Activated CD8-positive, alpha-beta T cell treated with anti-CD3 and anti-CD28 coated beads, Interleukin-2, amount 10 ng/mL, durations not matched to agents 7 days and 5 days (primary cell): ENCODE results near the gene CCSAP. TPM values are rescaled to one million over a fixed set of nuclear protein-coding genes. Genes with fewer than 3 reads are reported as not detected.
"Not testable (repeated sequence)": the region's sequence is repeated elsewhere in the genome, so short reads cannot be mapped to it uniquely, and the experiment has no call there.

ENCODE experiments used
- ATAC-seq: fragments of 150-1000 bp; cut with Tn5 transposase; one replicate; pipeline ENCODE4 v1.10.0; 2021; ENCODE audit warnings: moderate library complexity
- CTCF ChIA-PET: fragments of 350-600 bp; sonication (Branson Sonifier 250); formaldehyde crosslinking; loops from one replicate; lab custom pipeline; 2021; ENCODE audit warnings: antibody characterized with exemption; lab: Charles Lee
- POLR2A ChIA-PET: fragments of 350-600 bp; sonication (Branson Sonifier 250); formaldehyde crosslinking; loops from one replicate; lab custom pipeline; 2021; ENCODE audit warnings: antibody characterized with exemption; lab: Charles Lee
- DNase-seq: peaks from one replicate; pipeline ENCODE4 v3.0.0-alpha.2; 2020
- H3K27ac Mint-ChIP-seq: one replicate; pipeline ENCODE4 v1.8.0; 2021; ENCODE audit warnings: mild to moderate bottlenecking, mixed read lengths
- H3K27me3 Mint-ChIP-seq: one replicate; pipeline ENCODE4 v1.8.0; 2021; ENCODE audit warnings: low read depth, mixed read lengths
- H3K36me3 Mint-ChIP-seq: one replicate; pipeline ENCODE4 v1.8.0; 2021; ENCODE audit warnings: low read depth, mixed read lengths
- H3K4me1 Mint-ChIP-seq: one replicate; pipeline ENCODE4 v1.8.0; 2021; ENCODE audit warnings: low read depth, mixed read lengths
- H3K4me3 Mint-ChIP-seq: one replicate; pipeline ENCODE4 v1.8.0; 2021; ENCODE audit warnings: mild to moderate bottlenecking, mixed read lengths
- H3K9me3 Mint-ChIP-seq: one replicate; pipeline ENCODE4 v1.8.0; 2022; ENCODE audit warnings: mixed read lengths; ENCODE audit not compliant: insufficient read depth
- total RNA-seq, 2 experiments: library from RNA; stranded (reverse); gene quantifications; one replicate each; pipeline ENCODE4 v1.2.3, GENCODE V29; 2021

CCSAP gene
- total RNA-seq, 2 experiments from 2014 or later: 11.7 to 11.9 TPM

GRCh38 chr1:229378035-229378434 lies 35.2 kb upstream of the CCSAP start:
- ATAC-seq, H3K36me3 Mint-ChIP-seq, CTCF ChIA-PET, DNase-seq, H3K4me1 Mint-ChIP-seq, H3K9me3 Mint-ChIP-seq, H3K27ac Mint-ChIP-seq, POLR2A ChIA-PET, H3K4me3 Mint-ChIP-seq: not testable (repeated sequence)
- peaks cover 16% of the 10 kb centered on the region for H3K27me3 Mint-ChIP-seq

GRCh38 chr1:229377429-229377828 lies 34.6 kb upstream of the CCSAP start:
- H3K4me3 Mint-ChIP-seq: no peak overlapping the region
- CTCF ChIA-PET: no interaction called here
- no peak for DNase-seq
- H3K9me3 Mint-ChIP-seq: no peaks in the 10 kb centered on the region
- POLR2A ChIA-PET: no interaction called here
- H3K36me3 Mint-ChIP-seq: no peaks in the 10 kb centered on the region
- no peak overlapping the region for H3K27ac Mint-ChIP-seq
- H3K4me1 Mint-ChIP-seq: no peaks in the 10 kb centered on the region
- H3K27me3 Mint-ChIP-seq: peaks cover 19% of the 10 kb centered on the region
- no peak for ATAC-seq

DNA sequence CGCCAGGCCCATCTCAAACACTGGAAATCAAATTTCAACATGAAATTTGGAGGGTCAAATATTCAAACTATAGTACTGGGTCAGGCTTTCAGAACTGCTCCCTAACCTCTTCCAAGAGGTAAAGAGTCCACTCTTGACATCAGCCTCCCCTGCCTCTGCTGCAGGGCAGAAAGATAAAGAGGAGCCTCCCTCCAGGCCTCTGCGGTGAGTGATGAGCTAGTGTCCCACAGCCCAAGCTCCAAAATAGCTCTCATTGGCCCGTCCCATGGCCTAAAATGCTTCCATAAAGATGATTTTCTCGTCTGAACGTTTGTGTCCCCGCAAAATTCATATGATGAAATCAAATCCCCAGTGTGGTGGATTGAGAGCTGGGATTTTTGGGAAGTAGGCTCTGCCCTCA lies 33.7 kb upstream of the CCSAP start:
- H3K27ac Mint-ChIP-seq: no peak overlapping the region
- peaks cover 21% of the 10 kb centered on the region for H3K27me3 Mint-ChIP-seq
- no peaks in the 10 kb centered on the region for H3K9me3 Mint-ChIP-seq
- ChIA-PET CTCF (no interaction called here), POLR2A (no interaction called here)
- no peaks in the 10 kb centered on the region for H3K4me1 Mint-ChIP-seq
- no peak overlapping the region for H3K4me3 Mint-ChIP-seq
- H3K36me3 Mint-ChIP-seq: no peaks in the 10 kb centered on the region
- DNase-seq (no peak), ATAC-seq (no peak)

- CTCF ChIA-PET: no interaction called here
- POLR2A ChIA-PET: no interaction called here
Measured at GRCh38 chr1:229374485-229374884, 31.6 kb upstream of the CCSAP start.

DNA sequence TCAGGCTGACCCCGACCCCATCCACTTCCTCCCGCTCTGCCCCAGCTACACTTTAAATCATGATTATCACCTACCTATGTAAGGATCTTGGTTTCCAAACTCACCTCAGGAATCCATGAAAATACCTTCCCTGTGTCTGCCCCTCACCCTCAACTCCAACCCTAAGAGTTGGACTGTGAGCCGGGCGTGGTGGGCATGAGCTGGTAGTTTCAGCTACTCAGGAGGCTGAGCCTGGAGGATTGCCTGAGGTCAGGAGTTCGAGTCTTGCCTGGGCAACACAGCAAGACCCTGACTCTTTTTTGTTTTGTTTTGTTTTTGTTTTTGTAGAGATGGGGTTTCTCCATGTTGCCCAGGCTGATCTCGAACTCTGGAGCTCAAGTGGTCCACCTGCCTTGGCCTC lies 30.5 kb upstream of the CCSAP start:
- ATAC-seq (no peak), DNase-seq (no peak)
- Mint-ChIP-seq H3K4me1 (no peaks in the 10 kb centered on the region), H3K9me3 (no peaks in the 10 kb centered on the region), H3K27ac (no peak overlapping the region), H3K36me3 (no peaks in the 10 kb centered on the region), H3K27me3 (peaks cover 23% of the 10 kb centered on the region), H3K4me3 (no peak overlapping the region)
- ChIA-PET POLR2A (no interaction called here), CTCF (interaction anchor here (0.9 kb wide), 1 partner anchor 142 kb away, joined by 3 read pairs; no protein-coding TSS in a partner anchor)

More at GRCh38 chr1:229374485-229374884, 31.6 kb upstream of the CCSAP start:
- peaks cover 26% of the 10 kb centered on the region for H3K27me3 Mint-ChIP-seq
- H3K36me3 Mint-ChIP-seq: no peaks in the 10 kb centered on the region
- no peak overlapping the region for H3K27ac Mint-ChIP-seq
- DNase-seq (no peak), ATAC-seq (no peak)
- H3K4me1 Mint-ChIP-seq: no peaks in the 10 kb centered on the region
- no peak overlapping the region for H3K4me3 Mint-ChIP-seq
- no peaks in the 10 kb centered on the region for H3K9me3 Mint-ChIP-seq

DNA sequence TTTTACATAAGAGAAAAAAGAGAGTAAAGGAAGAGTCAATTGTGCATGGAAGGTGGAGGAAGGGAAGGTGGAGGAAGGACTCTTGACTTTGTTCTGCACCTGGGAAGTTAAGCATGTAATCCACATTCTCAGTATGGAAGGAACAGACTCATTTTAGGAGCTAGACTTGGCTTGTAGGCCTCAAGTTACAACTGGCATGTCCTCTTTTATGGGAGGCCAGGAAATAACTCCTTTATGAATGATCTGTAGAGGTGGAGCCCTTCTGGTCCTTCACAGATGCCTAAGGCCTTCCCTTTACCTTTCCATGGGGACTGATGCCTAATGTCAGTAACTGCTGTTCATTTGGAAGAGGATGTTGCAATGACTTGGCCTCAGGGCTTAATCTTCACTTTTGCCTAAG lies 29.4 kb upstream of the CCSAP start:
- no peak for DNase-seq
- Mint-ChIP-seq H3K4me1 (no peaks in the 10 kb centered on the region), H3K27me3 (peaks cover 26% of the 10 kb centered on the region), H3K36me3 (no peaks in the 10 kb centered on the region), H3K27ac (no peak overlapping the region), H3K4me3 (no peak overlapping the region), H3K9me3 (no peaks in the 10 kb centered on the region)
- POLR2A ChIA-PET: no interaction called here
- no peak for ATAC-seq
- CTCF ChIA-PET: no interaction called here

DNA sequence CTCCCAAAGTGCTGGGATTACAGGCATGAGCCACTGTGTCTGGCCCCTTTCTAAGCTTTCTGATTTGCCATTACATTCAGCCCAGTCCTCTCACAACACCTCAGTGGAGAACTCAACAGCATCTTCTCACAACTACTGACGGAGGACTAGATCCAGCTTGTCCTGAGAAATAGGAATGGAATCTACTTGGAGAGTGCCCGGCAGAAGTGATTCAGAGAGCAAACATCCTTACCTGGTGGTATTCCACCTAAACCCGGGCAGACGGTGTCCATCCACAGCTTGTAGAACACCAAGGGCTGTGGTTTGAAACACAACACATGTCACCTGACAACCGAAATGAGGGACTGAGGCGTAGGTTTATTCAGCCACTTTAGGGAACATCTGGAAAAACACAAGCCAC lies 28.8 kb upstream of the CCSAP start:
- Mint-ChIP-seq H3K27ac (no peak overlapping the region), H3K27me3 (peaks cover 26% of the 10 kb centered on the region), H3K36me3 (no peaks in the 10 kb centered on the region), H3K4me3 (no peak overlapping the region), H3K4me1 (no peaks in the 10 kb centered on the region), H3K9me3 (no peaks in the 10 kb centered on the region)
- ATAC-seq: no peak
- no peak for DNase-seq
- POLR2A ChIA-PET: interaction anchor here (0.9 kb wide), 1 partner anchor 28 kb away, joined by 4 read pairs; the partner anchor contains the start of gene CCSAP
- CTCF ChIA-PET: interaction anchor here (1.2 kb wide), 1 partner anchor 15 kb away, joined by 3 read pairs; no protein-coding TSS in a partner anchor

DNA sequence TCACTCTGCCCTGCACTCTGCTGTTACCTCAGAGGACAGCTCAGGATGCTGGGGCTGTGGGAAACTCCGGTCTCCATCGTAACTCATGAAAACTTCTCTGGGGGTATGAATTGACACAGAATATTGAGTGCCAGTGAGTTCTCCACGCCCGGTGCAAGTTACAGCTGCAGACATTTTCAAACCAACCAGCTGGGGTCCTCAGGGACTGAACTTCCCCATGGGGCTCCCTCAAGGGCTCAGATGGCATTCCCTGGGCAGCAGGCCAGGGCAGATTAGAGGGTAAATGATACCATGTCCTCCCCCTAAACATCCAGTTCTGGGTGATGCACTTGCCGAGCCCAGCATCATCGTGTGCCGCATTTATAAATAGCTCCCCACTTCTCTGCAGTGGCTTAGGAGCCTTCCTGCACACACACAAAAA lies 27.8 kb upstream of the CCSAP start:
- H3K36me3 Mint-ChIP-seq: no peaks in the 10 kb centered on the region
- CTCF ChIA-PET: interaction anchor here (1.2 kb wide), 1 partner anchor 16 kb away, joined by 3 read pairs; no protein-coding TSS in a partner anchor
- H3K27ac Mint-ChIP-seq: no peak overlapping the region

GRCh38 chr1:229368347-229368746 lies 25.5 kb upstream of the CCSAP start:
- no peaks in the 10 kb centered on the region for H3K4me1 Mint-ChIP-seq
- ChIA-PET CTCF (no interaction called here), POLR2A (no interaction called here)
- no peak overlapping the region for H3K4me3 Mint-ChIP-seq
- no peak overlapping the region for H3K27ac Mint-ChIP-seq
- no peaks in the 10 kb centered on the region for H3K9me3 Mint-ChIP-seq
- peaks cover 36% of the 10 kb centered on the region for H3K27me3 Mint-ChIP-seq
- H3K36me3 Mint-ChIP-seq: no peaks in the 10 kb centered on the region
- ATAC-seq (no peak), DNase-seq (no peak)

More for the DNA sequence above, 27.8 kb upstream of the CCSAP start:
- no peaks in the 10 kb centered on the region for H3K9me3 Mint-ChIP-seq
- peaks cover 28% of the 10 kb centered on the region for H3K27me3 Mint-ChIP-seq
- no peaks in the 10 kb centered on the region for H3K4me1 Mint-ChIP-seq
- no peak overlapping the region for H3K4me3 Mint-ChIP-seq
- POLR2A ChIA-PET: interaction anchor here (0.9 kb wide), 1 partner anchor 27 kb away, joined by 4 read pairs; the partner anchor contains the start of gene CCSAP
- DNase-seq (no peak), ATAC-seq (no peak)

- DNase-seq: no peak
- ChIA-PET CTCF (no interaction called here), POLR2A (no interaction called here)
- no peak overlapping the region for H3K4me3 Mint-ChIP-seq
- no peak overlapping the region for H3K27ac Mint-ChIP-seq
- peaks cover 24% of the 10 kb centered on the region for H3K27me3 Mint-ChIP-seq
- no peak for ATAC-seq
- H3K4me1 Mint-ChIP-seq: no peaks in the 10 kb centered on the region
- no peaks in the 10 kb centered on the region for H3K36me3 Mint-ChIP-seq
- H3K9me3 Mint-ChIP-seq: no peaks in the 10 kb centered on the region
Measured at GRCh38 chr1:229365569-229365968, 22.7 kb upstream of the CCSAP start.

- Mint-ChIP-seq H3K4me3 (no peak overlapping the region), H3K27me3 (peaks cover 26% of the 10 kb centered on the region), H3K4me1 (no peaks in the 10 kb centered on the region), H3K36me3 (no peaks in the 10 kb centered on the region), H3K27ac (no peak overlapping the region), H3K9me3 (no peaks in the 10 kb centered on the region)
- ATAC-seq (no peak), DNase-seq (no peak)
- ChIA-PET POLR2A (no interaction called here), CTCF (no interaction called here)
Measured at GRCh38 chr1:229364207-229365065, 21.6 kb upstream of the CCSAP start.

DNA sequence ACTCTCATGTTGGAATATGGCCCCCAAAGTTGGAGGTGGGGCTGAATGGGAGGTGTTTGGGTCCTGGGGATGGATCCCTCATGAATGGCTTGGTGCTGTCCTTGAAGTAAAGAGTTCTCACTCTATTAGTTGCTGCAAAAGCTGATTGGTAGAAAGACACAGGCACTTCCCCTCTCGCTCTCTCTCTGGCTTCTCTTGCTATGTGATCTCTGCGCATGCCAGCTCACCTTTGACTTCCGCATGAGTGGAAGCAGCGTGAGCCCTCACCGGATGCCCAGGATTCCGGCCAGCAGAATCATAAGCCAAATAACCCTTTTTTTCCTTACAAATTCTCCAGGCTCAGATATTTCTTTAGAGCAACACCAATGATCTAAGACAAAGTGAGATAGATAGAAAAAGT lies 20.9 kb upstream of the CCSAP start:
- CTCF ChIA-PET: no interaction called here
- POLR2A ChIA-PET: no interaction called here
- H3K4me3 Mint-ChIP-seq: no peak overlapping the region
- H3K4me1 Mint-ChIP-seq: no peaks in the 10 kb centered on the region
- no peak overlapping the region for H3K27ac Mint-ChIP-seq
- DNase-seq (no peak), ATAC-seq (no peak)
- no peaks in the 10 kb centered on the region for H3K9me3 Mint-ChIP-seq
- no peaks in the 10 kb centered on the region for H3K36me3 Mint-ChIP-seq
- H3K27me3 Mint-ChIP-seq: peaks cover 33% of the 10 kb centered on the region
